H1 (cell line): ENCODE measurements around the gene DCXR. TPM values are rescaled to one million over a fixed set of nuclear protein-coding genes. Genes with fewer than 3 reads are reported as not detected.

Source experiments
- CTCF ChIA-PET: fragments of 300-600 bp; sonication (Branson Sonifier 250); formaldehyde crosslinking; loops from one replicate; lab custom pipeline; 2021; ENCODE audit not compliant: partially characterized antibody; lab: Charles Lee
- POLR2A ChIA-PET: fragments of 300-600 bp; sonication (Branson Sonifier 250); formaldehyde crosslinking; loops from one replicate; lab custom pipeline; 2021; ENCODE audit warnings: inconsistent platforms; ENCODE audit not compliant: partially characterized antibody; lab: Charles Lee
- DNase-seq, 2 experiments: peaks; one replicate each; pipeline versions ENCODE4 v3.0.0 to v3.0.0-alpha.2; 2010 to 2022; ENCODE audit warnings: low spot score in 2 of 2, low read depth in 1 of 2, mixed read lengths in 1 of 2
- FAIRE-seq: peaks from 2 replicates; lab custom pipeline; 2011; peaks lifted over from hg19 to GRCh38; lab: Jason Lieb, UNC
- H2AFZ ChIP-seq: 2 replicates; pipeline ENCODE4 v1.8.1; 2012; ENCODE audit warnings: low read length, inconsistent platforms
- H2AK5ac ChIP-seq: 2 replicates; pipeline ENCODE4 v1.6.1; 2013; ENCODE audit warnings: low read depth, low read length
- H2BK120ac ChIP-seq: replicated peaks from 2 replicates; pipeline ENCODE3; 2013; ENCODE audit warnings: low read depth, low read length, inconsistent platforms
- H2BK12ac ChIP-seq: 2 replicates; pipeline ENCODE4 v1.6.1; 2013; ENCODE audit warnings: low read depth, low read length
- H2BK15ac ChIP-seq: 2 replicates; pipeline ENCODE4 v1.6.1; 2013; ENCODE audit warnings: low read length
- H2BK20ac ChIP-seq: 2 replicates; pipeline ENCODE4 v1.6.1; 2013; ENCODE audit warnings: low read length
- H2BK5ac ChIP-seq: 2 replicates; pipeline ENCODE4 v1.6.1; 2013; ENCODE audit warnings: low read depth, low read length
- H3K14ac ChIP-seq: 2 replicates; pipeline ENCODE4 v1.6.1; 2013; ENCODE audit warnings: inconsistent platforms; ENCODE audit not compliant: insufficient read length
- H3K18ac ChIP-seq: 2 replicates; pipeline ENCODE4 v1.6.1; 2013; ENCODE audit warnings: low read length; ENCODE audit errors: extremely low read depth
- H3K23ac ChIP-seq: 2 replicates; pipeline ENCODE4 v1.6.1; 2013; ENCODE audit warnings: inconsistent platforms; ENCODE audit not compliant: insufficient read length
- H3K23me2 ChIP-seq: 2 replicates; pipeline ENCODE4 v1.6.1; 2013; ENCODE audit warnings: low read depth, low read length
- H3K27ac ChIP-seq: 2 replicates; pipeline ENCODE4 v1.6.1; 2011; ENCODE audit warnings: low read depth, low read length, inconsistent platforms
- H3K27me3 ChIP-seq, 4 experiments: replicated peaks in 1 of 4; 1 replicate in 1 of 4; 2 replicates in 3 of 4; pipeline versions ENCODE4 v1.6.1 to v1.8.1; 2011 to 2013; ENCODE audit warnings: low read length in 3 of 4, mild to moderate bottlenecking in 3 of 4, inconsistent platforms in 2 of 4, mixed read lengths in 2 of 4, moderate library complexity in 1 of 4; ENCODE audit not compliant: control insufficient read depth in 3 of 4, insufficient read depth in 3 of 4; ENCODE audit errors: extremely low read depth in 1 of 4
- H3K36me3 ChIP-seq, 4 experiments: 2 replicates each; pipeline versions ENCODE4 v1.6.1 to v1.8.1; 2011 to 2013; ENCODE audit warnings: mild to moderate bottlenecking in 4 of 4, low read length in 3 of 4, moderate library complexity in 2 of 4, control low read depth in 1 of 4, inconsistent platforms in 1 of 4; ENCODE audit not compliant: insufficient read depth in 4 of 4, control insufficient read depth in 2 of 4
- H3K4ac ChIP-seq: replicated peaks from 2 replicates; pipeline ENCODE3; 2013; ENCODE audit warnings: low read length, low read depth, mixed read lengths, inconsistent platforms; ENCODE audit not compliant: insufficient read length
- H3K4me1 ChIP-seq, 4 experiments: replicated peaks in 1 of 4; 1 replicate in 1 of 4; 2 replicates in 3 of 4; pipeline versions ENCODE4 v1.6.1 to v1.8.1; 2011 to 2013; ENCODE audit warnings: low read length in 3 of 4, inconsistent platforms in 2 of 4, mixed read lengths in 1 of 4; ENCODE audit not compliant: insufficient read depth in 4 of 4, control insufficient read depth in 3 of 4
- H3K4me2 ChIP-seq, 2 experiments: 2 replicates each; pipeline versions ENCODE4 v1.6.1 to v1.8.1; 2011 to 2013; ENCODE audit warnings: low read depth in 2 of 2, low read length in 2 of 2, control low read depth in 1 of 2, inconsistent platforms in 1 of 2, mild to moderate bottlenecking in 1 of 2; ENCODE audit not compliant: insufficient read depth in 1 of 2
- H3K4me3 ChIP-seq, 4 experiments: fragments of 200-600, 300-600 bp in 1 of 4; sonication (generic), shearing (Covaris generic), sonication (Bioruptor Twin) in 1 of 4; 2 replicates each; pipeline versions ENCODE4 v1.5.1 to v1.8.1; 2011 to 2016; ENCODE audit warnings: low read length in 4 of 4, low read depth in 3 of 4, control low read depth in 2 of 4, inconsistent platforms in 2 of 4, mild to moderate bottlenecking in 2 of 4, mixed read lengths in 1 of 4, moderate library complexity in 1 of 4; ENCODE audit not compliant: insufficient read depth in 2 of 4; ENCODE audit errors: extremely low read depth in 1 of 4
- H3K56ac ChIP-seq: replicated peaks from 2 replicates; pipeline ENCODE3; 2013; ENCODE audit warnings: low read depth, mild to moderate bottlenecking, mixed read lengths, low read length, inconsistent platforms; ENCODE audit not compliant: insufficient read length
- H3K79me1 ChIP-seq: 2 replicates; pipeline ENCODE4 v1.6.1; 2013; ENCODE audit warnings: low read depth, low read length, control low read depth
- H3K79me2 ChIP-seq, 2 experiments: 2 replicates each; pipeline versions ENCODE4 v1.6.1 to v1.8.1; 2012 to 2013; ENCODE audit warnings: low read length in 2 of 2, mild to moderate bottlenecking in 2 of 2, inconsistent platforms in 1 of 2; ENCODE audit not compliant: insufficient read depth in 2 of 2, control insufficient read depth in 1 of 2
- H3K9ac ChIP-seq, 4 experiments: replicated peaks in 1 of 4; 1 replicate in 1 of 4; 2 replicates in 3 of 4; pipeline versions ENCODE4 v1.6.1 to v1.8.1; 2011 to 2013; ENCODE audit warnings: low read depth in 3 of 4, low read length in 3 of 4, control low read depth in 2 of 4, mild to moderate bottlenecking in 2 of 4, moderate library complexity in 2 of 4, inconsistent platforms in 1 of 4; ENCODE audit errors: extremely low read depth in 1 of 4
- H3K9me3 ChIP-seq, 2 experiments: 2 replicates each; pipeline versions ENCODE4 v1.6.1 to v1.8.1; 2012 to 2013; ENCODE audit warnings: mild to moderate bottlenecking in 2 of 2, moderate library complexity in 2 of 2, control low read depth in 1 of 2, inconsistent platforms in 1 of 2, low read depth in 1 of 2, low read length in 1 of 2, mixed read lengths in 1 of 2; ENCODE audit not compliant: insufficient read depth in 2 of 2
- H4K20me1 ChIP-seq, 2 experiments: replicated peaks in 1 of 2; 2 replicates each; pipeline versions ENCODE3 to v1.8.1; 2011 to 2013; ENCODE audit warnings: inconsistent platforms in 2 of 2, low read length in 2 of 2, mild to moderate bottlenecking in 1 of 2; ENCODE audit not compliant: insufficient read depth in 2 of 2, control insufficient read depth in 1 of 2
- H4K5ac ChIP-seq: 2 replicates; pipeline ENCODE4 v1.6.1; 2013; ENCODE audit warnings: low read length, low read depth, mixed read lengths, inconsistent platforms; ENCODE audit not compliant: insufficient read length
- H4K8ac ChIP-seq: 2 replicates; pipeline ENCODE4 v1.8.0; 2013; ENCODE audit warnings: mild to moderate bottlenecking, moderate library complexity, low read length, inconsistent platforms; ENCODE audit not compliant: insufficient read depth; ENCODE audit errors: extremely low read depth
- H4K91ac ChIP-seq: replicated peaks from 2 replicates; pipeline ENCODE3; 2013; ENCODE audit warnings: low read length, mixed read lengths, inconsistent platforms; ENCODE audit not compliant: insufficient read length
- CHD1 ChIP-seq: IDR thresholded peaks from 2 replicates; pipeline ENCODE4 v1.6.1; 2012; ENCODE audit warnings: low read depth, low read length, improper control_type of control experiment
- FOSL1 ChIP-seq: IDR thresholded peaks from 2 replicates; pipeline ENCODE4 v1.6.1; 2011; ENCODE audit warnings: mild to moderate bottlenecking, low read depth, low read length, moderate library complexity; ENCODE audit not compliant: insufficient read depth
- GABPA ChIP-seq: IDR thresholded peaks from 2 replicates; pipeline ENCODE4 v1.6.1; 2011; ENCODE audit warnings: mild to moderate bottlenecking, low read length, moderate library complexity, borderline replicate concordance; ENCODE audit not compliant: insufficient read depth
- HDAC2 ChIP-seq, 2 experiments: fragments of 300-600 bp in 1 of 2; sonication (generic) in 1 of 2; IDR thresholded peaks; 2 replicates each; pipeline ENCODE4 v1.6.1; 2011 to 2012; ENCODE audit warnings: low read depth in 2 of 2, low read length in 2 of 2, mild to moderate bottlenecking in 2 of 2, moderate library complexity in 2 of 2, borderline replicate concordance in 1 of 2, inconsistent platforms in 1 of 2
- MAFK ChIP-seq: IDR thresholded peaks from 2 replicates; pipeline ENCODE4 v1.6.1; 2012; ENCODE audit warnings: low read depth, mild to moderate bottlenecking, improper control_type of control experiment, low read length
- NANOG ChIP-seq: IDR thresholded peaks from 2 replicates; pipeline ENCODE4 v1.6.1; 2011; ENCODE audit warnings: low read length, low read depth, mild to moderate bottlenecking, inconsistent platforms; ENCODE audit not compliant: insufficient read depth, poor library complexity, severe bottlenecking
- POLR2AphosphoS5 ChIP-seq: IDR thresholded peaks from 2 replicates; pipeline ENCODE4 v1.6.1; 2011; ENCODE audit warnings: low read depth, low read length
- RXRA ChIP-seq: IDR thresholded peaks from 2 replicates; pipeline ENCODE4 v1.6.1; 2011; ENCODE audit warnings: low read depth, mild to moderate bottlenecking, low read length, moderate library complexity; ENCODE audit not compliant: insufficient read depth
- TAF1 ChIP-seq: IDR thresholded peaks from 2 replicates; pipeline ENCODE4 v1.6.1; 2011; ENCODE audit warnings: mild to moderate bottlenecking, low read depth, low read length
- TBP ChIP-seq: IDR thresholded peaks from 2 replicates; pipeline ENCODE4 v1.6.1; 2011; ENCODE audit warnings: low read depth, low read length, improper control_type of control experiment
- WGBS, 2 experiments: shearing (Covaris generic) in 1 of 2; methylation state at CpG; one replicate each; pipeline versions ENCODE4 v1.1.6 to v1.1.7; 2013 to 2015; ENCODE audit warnings: low lambda C conversion rate in 2 of 2, mixed read lengths in 2 of 2, inconsistent platforms in 1 of 2, low coverage in 1 of 2, missing lambda C conversion rate in 1 of 2; ENCODE audit not compliant: insufficient replicate concordance in 2 of 2, insufficient coverage in 1 of 2, insufficient read length in 1 of 2; ENCODE audit errors: extremely low coverage in 1 of 2, missing lambda C conversion rate in 1 of 2; 5-methylcytosine and 5-hydroxymethylcytosine counted together
- polyA plus RNA-seq, 7 experiments: library from polyadenylated mRNA; depleted of rRNA in 3 of 7; stranded (reverse) in 5 of 7; unstranded in 2 of 7; fragments of >200 nt in 5 of 7; fragments of 200-250 nt in 2 of 7; gene quantifications; 1 replicate in 5 of 7; 2 replicates in 1 of 7; 4 replicates in 1 of 7; pipeline versions ENCODE4 v1.2.1 to v1.2.3, GENCODE V29; 2011 to 2013; ENCODE audit warnings: missing spikeins in 2 of 7, mixed read lengths in 2 of 7
- total RNA-seq: library from RNA; stranded (reverse); fragmentation: NEBNext Ultra II Directional; extraction: Animal tissue kit (Norgen Biotek cat#: 25700); gene quantifications from 2 replicates; pipeline ENCODE4 v1.2.1, GENCODE V29; 2021
- TF ChIP-seq, protein P1 (sequence below): IDR thresholded peaks from 2 replicates; pipeline ENCODE4 v1.6.1; 2011; ENCODE audit warnings: low read depth, mild to moderate bottlenecking, low read length; ENCODE audit not compliant: insufficient read depth

Gene DCXR
- total and polyA plus RNA-seq, 2 of the 8 experiments (the other 6 are each of a cell fraction or from before 2014, with no cell fraction given), result 96.3 to 212 TPM

DNA sequence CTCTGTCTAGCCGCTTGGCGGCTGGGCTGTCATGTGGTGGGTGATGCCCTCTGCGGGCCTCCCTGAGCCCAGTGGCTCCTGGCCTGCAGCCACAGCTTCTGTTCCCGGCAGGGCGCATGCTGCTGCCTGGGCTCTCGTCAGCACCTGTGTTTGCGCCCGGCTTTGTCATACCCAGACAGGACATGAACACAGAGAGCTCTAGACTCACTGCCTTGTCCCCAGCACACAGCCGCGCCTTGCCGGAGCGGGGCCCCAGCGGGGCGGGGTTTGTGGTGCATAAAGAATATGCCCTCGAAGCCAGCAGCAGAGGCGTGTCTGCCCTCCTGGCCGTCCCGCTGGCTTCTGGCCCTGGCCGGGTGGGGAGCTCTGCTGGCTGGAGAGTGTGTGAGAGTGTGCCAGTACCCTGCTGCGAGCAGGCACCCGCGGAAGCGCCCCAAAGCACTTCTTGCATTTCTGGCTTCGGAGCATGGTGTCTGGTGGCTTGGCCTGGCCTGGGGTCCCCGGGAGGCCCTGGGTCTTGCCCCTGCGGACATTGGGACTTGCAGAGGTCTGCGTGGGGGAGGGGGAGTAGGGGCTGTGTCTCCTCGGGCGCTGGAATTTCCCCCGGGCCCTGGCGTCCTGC, 45.7 kb downstream of the DCXR start:
- no peak for FAIRE-seq
- TF ChIP-seq, protein P1, sequence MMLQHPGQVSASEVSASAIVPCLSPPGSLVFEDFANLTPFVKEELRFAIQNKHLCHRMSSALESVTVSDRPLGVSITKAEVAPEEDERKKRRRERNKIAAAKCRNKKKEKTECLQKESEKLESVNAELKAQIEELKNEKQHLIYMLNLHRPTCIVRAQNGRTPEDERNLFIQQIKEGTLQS, result no peak
- TF ChIP-seq RXRA (no peak), TAF1 (0 out of 2 replicates have a peak, but pooled peaks have one; percentile 20), MAFK (no peak), CHD1 (no peak), NANOG (no peak), TBP (no peak), GABPA (0 out of 2 replicates have a peak, but pooled peaks have one; percentile 21), HDAC2 (IDR thresholded peaks at IDR 0.05; ENCODE audit: borderline replicate concordance in 1 of 2, low read depth in 2 of 2, low read length in 2 of 2) (no peak), FOSL1 (no peak), POLR2AphosphoS5 (no peak)

More for the DNA sequence above, 45.7 kb downstream of the DCXR start:
- Histone ChIP-seq H3K4me3 (peak overlapping the region in 1 of 4 experiments; percentile 9; a peak in 2 of 8 replicates), H3K4me1 (peaks cover 0 to 31% (median 27%) of the 10 kb centered on the region in 4 experiments; a peak in 6 of 7 replicates), H3K56ac (no peak overlapping the region), H3K9me3 (no peaks in the 10 kb centered on the region), H3K36me3 (peaks cover 0 to 4% (median 0%) of the 10 kb centered on the region in 4 experiments; a peak in 2 of 8 replicates), H3K79me2 (peaks cover 0 to 3% of the 10 kb centered on the region in 2 experiments; a peak in 1 of 4 replicates), H3K23me2 (no peaks in the 10 kb centered on the region), H3K27ac (no peak overlapping the region), H4K91ac (peak overlapping the region; percentile 32), H2BK15ac (no peak overlapping the region), H3K27me3 (no peaks in the 10 kb centered on the region), H3K4ac (no peak overlapping the region), H2AK5ac (no peak overlapping the region), H3K18ac (peak overlapping the region; percentile 51; the same call in 1 of the 2 replicates), H4K8ac (no peak overlapping the region), H2BK20ac (no peak overlapping the region), H3K4me2 (peak overlapping the region; percentile 12 to 14; a peak in 3 of 4 replicates), H4K5ac (no peak overlapping the region), H2BK120ac (no peak overlapping the region), H2BK12ac (no peak overlapping the region; the same call in 1 of the 2 replicates), H2BK5ac (peak overlapping the region; percentile 63; the same call in 1 of the 2 replicates), H4K20me1 (peaks cover 3 to 14% of the 10 kb centered on the region in 2 experiments), H3K9ac (no peak overlapping the region; a peak in 2 of 7 replicates), H3K79me1 (peaks cover 9% of the 10 kb centered on the region), H3K23ac (no peak overlapping the region), H3K14ac (no peak overlapping the region), H2AFZ (no peak overlapping the region)
- 62% methylated on average over 31 of the region's 31 CpGs; no CpG with 5 or more reads in 1 of the 2 experiments for WGBS, 2 experiments
- ChIA-PET CTCF (interaction anchor here (0.8 to 1.8 kb wide), 7 partner anchors 10 to 309 kb away, joined by 3 to 12 read pairs (median 4); no protein-coding TSS in a partner anchor), POLR2A (interaction anchor here (0.6 to 5.1 kb wide), 7 partner anchors 10 to 67 kb away, joined by 3 to 40 read pairs (median 5); partner anchors contain the start of gene ASPSCR1)
- no peak for DNase-seq
